PC-9 (cell line): ENCODE data around the gene PTGES. TPM values are rescaled to one million over a fixed set of nuclear protein-coding genes. Genes with fewer than 3 reads are reported as not detected.

Experiments used
- BruUV-seq: library from RNA; stranded (reverse); fragments of 400-500 nt; replicated peaks from 2 replicates; lab custom pipeline; 2021; lab: Mats Ljungman, UMichigan
- CTCF ChIA-PET: fragments of 300-600 bp; sonication (Branson Sonifier 250); formaldehyde crosslinking; loops from one replicate; lab custom pipeline; 2022; ENCODE audit warnings: antibody characterized with exemption; lab: Charles Lee
- POLR2A ChIA-PET: fragments of 300-600 bp; sonication (Branson Sonifier 250); formaldehyde crosslinking; loops from one replicate; lab custom pipeline; 2022; ENCODE audit warnings: antibody characterized with exemption; ENCODE audit not compliant: unreplicated experiment; lab: Charles Lee
- DNase-seq, 2 experiments: peaks; one replicate each; pipeline versions ENCODE4 v3.0.0 to v3.0.0-alpha.2; 2015 to 2022; ENCODE audit warnings: mixed read lengths in 1 of 2
- H2AFZ ChIP-seq: fragments of 200-600 bp; sonication (generic); 2 replicates; pipeline ENCODE4 v1.8.1; 2017; ENCODE audit warnings: antibody characterized with exemption
- H3F3A ChIP-seq: fragments of 200-600 bp; sonication (generic); 2 replicates; pipeline ENCODE4 v1.8.1; 2017; ENCODE audit warnings: antibody characterized with exemption, mild to moderate bottlenecking, low read depth; ENCODE audit not compliant: insufficient read depth
- H3K27ac ChIP-seq: fragments of 200-600 bp; sonication (generic); 2 replicates; pipeline ENCODE4 v1.6.1; 2016; ENCODE audit warnings: mixed run types
- H3K27me3 ChIP-seq: fragments of 200-600 bp; sonication (generic); 2 replicates; pipeline ENCODE4 v1.6.1; 2016; ENCODE audit warnings: low read depth, mixed run types; ENCODE audit not compliant: insufficient read depth
- H3K36me3 ChIP-seq: fragments of 200-600 bp; sonication (generic); 2 replicates; pipeline ENCODE4 v1.6.1; 2016; ENCODE audit warnings: low read depth, mixed run types
- H3K4me1 ChIP-seq: fragments of 200-600 bp; sonication (generic); replicated peaks from 2 replicates; pipeline ENCODE4 v1.6.1; 2016; ENCODE audit warnings: mixed run types; ENCODE audit not compliant: insufficient read depth
- H3K4me2 ChIP-seq: fragments of 200-600 bp; sonication (generic); 2 replicates; pipeline ENCODE4 v1.6.1; 2017; ENCODE audit warnings: mixed run types
- H3K4me3 ChIP-seq: fragments of 200-600 bp; sonication (generic); 2 replicates; pipeline ENCODE4 v1.6.1; 2016; ENCODE audit warnings: mixed run types
- H3K79me2 ChIP-seq: fragments of 200-600 bp; sonication (generic); 2 replicates; pipeline ENCODE4 v1.6.1; 2017; ENCODE audit warnings: low read depth, mixed run types
- H3K9me2 ChIP-seq: fragments of 200-600 bp; sonication (generic); 2 replicates; pipeline ENCODE4 v1.8.1; 2017; ENCODE audit warnings: mild to moderate bottlenecking; ENCODE audit not compliant: insufficient read depth
- H3K9me3 ChIP-seq: fragments of 200-600 bp; sonication (generic); 2 replicates; pipeline ENCODE4 v1.8.1; 2016; ENCODE audit warnings: low read depth; ENCODE audit not compliant: insufficient read depth
- H4K20me1 ChIP-seq: fragments of 200-600 bp; sonication (generic); 2 replicates; pipeline ENCODE4 v1.8.1; 2017; ENCODE audit not compliant: insufficient read depth
- EZH2 ChIP-seq: fragments of 200-600 bp; sonication (generic); IDR thresholded peaks from 2 replicates; pipeline ENCODE4 v1.8.0; 2017; ENCODE audit warnings: antibody characterized with exemption, low read depth
- intact Hi-C: fragments of 100-400 bp; cut with micrococcal nuclease; formaldehyde crosslinking; loops from one replicate; pipeline ENCODE4 v1.10.0; 2022; ENCODE audit not compliant: unreplicated experiment
- total RNA-seq: library from RNA; stranded (reverse); gene quantifications from 2 replicates; pipeline ENCODE4 v1.2.3, GENCODE V29; 2021
- TF ChIP-seq, protein P1 (sequence below): fragments of 200-600 bp; sonication (generic); conservative IDR thresholded peaks from 2 replicates; pipeline ENCODE4 v1.6.1; 2017; ENCODE audit warnings: mixed run types, antibody characterized with exemption, mild to moderate bottlenecking, moderate library complexity

PTGES gene
- total RNA-seq, 1 experiment from 2014 or later: 119 TPM

GRCh38 chr9:129756191-129756590, 3.3 kb upstream of the PTGES start:
- H3K9me3 ChIP-seq: no peaks in the 10 kb centered on the region
- TF ChIP-seq, protein P1, sequence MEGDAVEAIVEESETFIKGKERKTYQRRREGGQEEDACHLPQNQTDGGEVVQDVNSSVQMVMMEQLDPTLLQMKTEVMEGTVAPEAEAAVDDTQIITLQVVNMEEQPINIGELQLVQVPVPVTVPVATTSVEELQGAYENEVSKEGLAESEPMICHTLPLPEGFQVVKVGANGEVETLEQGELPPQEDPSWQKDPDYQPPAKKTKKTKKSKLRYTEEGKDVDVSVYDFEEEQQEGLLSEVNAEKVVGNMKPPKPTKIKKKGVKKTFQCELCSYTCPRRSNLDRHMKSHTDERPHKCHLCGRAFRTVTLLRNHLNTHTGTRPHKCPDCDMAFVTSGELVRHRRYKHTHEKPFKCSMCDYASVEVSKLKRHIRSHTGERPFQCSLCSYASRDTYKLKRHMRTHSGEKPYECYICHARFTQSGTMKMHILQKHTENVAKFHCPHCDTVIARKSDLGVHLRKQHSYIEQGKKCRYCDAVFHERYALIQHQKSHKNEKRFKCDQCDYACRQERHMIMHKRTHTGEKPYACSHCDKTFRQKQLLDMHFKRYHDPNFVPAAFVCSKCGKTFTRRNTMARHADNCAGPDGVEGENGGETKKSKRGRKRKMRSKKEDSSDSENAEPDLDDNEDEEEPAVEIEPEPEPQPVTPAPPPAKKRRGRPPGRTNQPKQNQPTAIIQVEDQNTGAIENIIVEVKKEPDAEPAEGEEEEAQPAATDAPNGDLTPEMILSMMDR: no peak
- no peak for TF ChIP-seq EZH2
- CTCF ChIA-PET: interaction anchor here (1.3 kb wide), 1 partner anchor 18 kb away, joined by 3 read pairs; no protein-coding TSS in a partner anchor
- no TSS peak for BruUV-seq
- no peak overlapping the region for H3K27ac ChIP-seq
- no peak for DNase-seq
- H3K27me3 ChIP-seq: no peaks in the 10 kb centered on the region
- POLR2A ChIA-PET: interaction anchor here (0.6 kb wide), 3 partner anchors 720 to 1353 kb away, joined by 3 to 8 read pairs (median 4); no protein-coding TSS in a partner anchor
- H3K79me2 ChIP-seq: peaks cover 16% of the 10 kb centered on the region
- H2AFZ ChIP-seq: no peak overlapping the region
- H4K20me1 ChIP-seq: no peaks in the 10 kb centered on the region
- intact Hi-C loops: loop anchor here (10.0 kb wide), 1 partner anchor 271 kb away; no protein-coding TSS in a partner anchor
- peaks cover 58% of the 10 kb centered on the region for H3K4me1 ChIP-seq
- no peaks in the 10 kb centered on the region for H3K36me3 ChIP-seq
- peaks cover 22% of the 10 kb centered on the region for H3F3A ChIP-seq
- H3K9me2 ChIP-seq: no peaks in the 10 kb centered on the region
- no peak overlapping the region for H3K4me3 ChIP-seq
- H3K4me2 ChIP-seq: no peak overlapping the region

DNA sequence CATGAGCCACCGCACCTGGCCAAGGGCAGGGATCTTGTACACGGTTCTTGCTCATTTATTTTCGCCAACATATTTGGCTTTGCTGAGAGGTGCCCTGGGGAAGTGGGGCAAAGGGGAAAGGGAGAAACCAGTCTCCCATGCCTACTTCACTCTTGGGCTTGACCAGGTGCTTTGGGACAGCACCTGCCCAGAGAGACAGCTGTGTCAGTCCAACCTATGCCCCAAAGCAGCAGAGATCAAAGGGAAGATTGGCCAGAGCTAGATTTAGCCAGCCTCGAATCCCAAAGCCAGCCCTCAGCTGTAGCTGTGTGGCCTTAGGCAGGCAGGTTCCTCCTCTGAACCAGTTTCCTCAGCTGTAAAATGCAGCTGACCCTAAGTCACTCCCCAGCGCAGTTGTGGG, 2.3 kb upstream of the PTGES start:
- POLR2A ChIA-PET: interaction anchor here (0.7 kb wide), 1 partner anchor 22 kb away, joined by 16 read pairs; no protein-coding TSS in a partner anchor
- BruUV-seq: no TSS peak
- intact Hi-C loops: loop anchor here (10.0 kb wide), 1 partner anchor 270 kb away; no protein-coding TSS in a partner anchor

DNA sequence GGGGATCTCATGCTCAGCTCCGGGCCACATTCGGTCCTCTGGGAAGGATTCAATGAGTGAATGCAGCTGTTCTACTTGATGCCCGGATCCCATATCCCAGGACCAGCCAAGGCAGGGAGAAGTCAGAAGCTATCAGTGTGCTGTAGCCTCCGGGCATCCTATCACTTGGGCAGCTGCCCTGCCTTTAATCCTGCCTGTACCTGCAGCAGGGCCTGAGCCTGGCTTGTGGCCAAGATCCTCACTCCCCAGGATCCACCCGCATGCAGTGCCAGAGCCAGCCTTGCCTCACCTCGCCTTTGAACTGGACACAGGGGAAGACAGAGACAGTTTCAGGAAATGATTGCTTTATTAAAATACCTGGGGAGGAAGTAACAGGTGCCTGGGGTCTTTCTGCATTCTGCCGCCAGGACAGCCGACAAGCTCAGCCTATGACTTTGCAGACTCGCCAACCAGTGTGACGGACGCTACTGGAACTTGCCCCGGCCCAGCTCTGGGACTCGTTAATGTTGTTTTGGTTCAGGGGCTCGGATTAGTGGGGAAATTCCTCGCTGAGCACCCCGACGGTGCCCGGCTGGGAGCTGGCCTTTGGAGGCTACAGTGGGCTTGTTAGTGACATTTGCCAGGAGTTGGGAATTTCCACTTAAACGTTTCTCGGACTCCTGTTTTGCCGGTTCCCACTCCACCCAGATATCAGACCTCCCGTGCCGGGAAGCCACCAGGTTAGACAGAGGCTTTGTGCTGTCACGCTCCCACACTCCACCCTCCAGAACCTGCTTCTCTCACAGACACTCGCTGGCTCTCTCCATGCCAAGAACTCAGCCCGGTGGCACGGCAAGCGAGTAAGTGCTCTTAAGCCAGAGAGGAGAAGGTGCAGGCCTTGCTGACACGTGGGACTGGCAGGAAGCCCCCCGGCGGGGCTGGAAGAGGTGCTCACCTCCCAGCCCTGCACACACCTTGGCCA, 721 bp downstream of the PTGES start:
- DNase-seq: peak; percentile 90 to 94
- H3K36me3 ChIP-seq: peaks cover 24% of the 10 kb centered on the region
- peaks cover 57% of the 10 kb centered on the region for H3F3A ChIP-seq
- H3K4me3 ChIP-seq: peak overlapping the region; percentile 85
- 0 out of 2 replicates have a peak, but pooled peaks cover 4% of the 10 kb centered on the region for H4K20me1 ChIP-seq
- H3K9me2 ChIP-seq: no peaks in the 10 kb centered on the region
- H3K27ac ChIP-seq: peak overlapping the region; percentile 94
- H2AFZ ChIP-seq: no peak overlapping the region
- ChIA-PET POLR2A (interaction anchor here (0.5 to 2.6 kb wide), 9 partner anchors 10 to 259 kb away, joined by 3 to 28 read pairs (median 4); no protein-coding TSS in a partner anchor), CTCF (interaction anchor here (0.7 to 0.8 kb wide), 2 partner anchors 27 to 818 kb away, joined by 3 to 4 read pairs; no protein-coding TSS in a partner anchor)
- H3K4me2 ChIP-seq: peak overlapping the region; percentile 90
- H3K27me3 ChIP-seq: no peaks in the 10 kb centered on the region
- intact Hi-C loops: loop anchor here (10.0 kb wide), 1 partner anchor 267 kb away; no protein-coding TSS in a partner anchor
- TF ChIP-seq EZH2: no peak
- TF ChIP-seq, protein P1: no peak
- BruUV-seq: TSS peak; percentile 37
- H3K4me1 ChIP-seq: peaks cover 63% of the 10 kb centered on the region
- peaks cover 51% of the 10 kb centered on the region for H3K79me2 ChIP-seq
- no peaks in the 10 kb centered on the region for H3K9me3 ChIP-seq

More for the DNA sequence above, 2.3 kb upstream of the PTGES start:
- peaks cover 26% of the 10 kb centered on the region for H3F3A ChIP-seq
- no peak for DNase-seq
- CTCF ChIA-PET: interaction anchor here (0.8 kb wide), 1 partner anchor 1413 kb away, joined by 4 read pairs; no protein-coding TSS in a partner anchor
- H3K4me1 ChIP-seq: peaks cover 59% of the 10 kb centered on the region
- no peaks in the 10 kb centered on the region for H3K36me3 ChIP-seq
- no peaks in the 10 kb centered on the region for H3K9me3 ChIP-seq
- no peaks in the 10 kb centered on the region for H3K27me3 ChIP-seq
- no peak overlapping the region for H2AFZ ChIP-seq
- H3K4me2 ChIP-seq: no peak overlapping the region; the same call in 1 of the 2 replicates
- no peak for TF ChIP-seq EZH2
- TF ChIP-seq, protein P1: no peak
- H3K27ac ChIP-seq: no peak overlapping the region
- no peaks in the 10 kb centered on the region for H3K9me2 ChIP-seq
- peaks cover 23% of the 10 kb centered on the region for H3K79me2 ChIP-seq
- no peak overlapping the region for H3K4me3 ChIP-seq
- no peaks in the 10 kb centered on the region for H4K20me1 ChIP-seq
